ENCODE measurements around the gene YBX1. TPM values are rescaled to one million over a fixed set of nuclear protein-coding genes. Genes with fewer than 3 reads are reported as not detected.

The YBX1 gene
- total RNA-seq, 1 donor from 2014 or later, result 356 TPM

DNA sequence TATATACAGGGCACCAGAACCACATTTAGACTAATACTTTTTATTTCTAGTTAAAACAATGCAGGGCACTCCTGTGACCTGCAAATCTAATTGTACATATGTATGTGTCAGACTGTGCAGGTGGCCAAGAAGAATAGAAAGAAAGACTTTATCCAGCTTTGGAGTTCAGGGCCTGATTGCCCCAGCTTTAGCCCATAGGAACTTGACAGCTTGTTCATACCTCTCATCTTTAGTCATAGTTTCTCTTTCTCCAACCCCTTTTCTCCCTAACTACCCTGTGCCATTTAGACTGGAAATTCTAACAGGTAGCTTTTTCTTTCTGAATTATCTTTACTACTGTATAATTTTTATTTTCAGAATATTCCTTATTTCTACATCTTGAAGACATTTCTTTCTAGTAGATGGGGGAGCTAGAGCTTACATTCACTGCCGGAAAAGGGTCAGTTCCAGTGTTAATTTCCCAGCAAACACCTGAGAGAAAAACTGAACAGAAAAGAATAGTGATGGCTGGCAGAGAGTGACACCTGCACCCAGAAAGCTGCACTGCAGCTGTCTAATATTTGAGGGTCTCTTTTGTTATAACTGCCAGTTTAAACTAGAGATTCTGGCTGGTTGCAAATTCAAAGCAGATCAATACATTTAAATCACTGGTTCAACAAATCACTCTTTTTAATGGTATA is 8.4 kb downstream of the YBX1 start:
- TF ChIP-seq, protein P1, sequence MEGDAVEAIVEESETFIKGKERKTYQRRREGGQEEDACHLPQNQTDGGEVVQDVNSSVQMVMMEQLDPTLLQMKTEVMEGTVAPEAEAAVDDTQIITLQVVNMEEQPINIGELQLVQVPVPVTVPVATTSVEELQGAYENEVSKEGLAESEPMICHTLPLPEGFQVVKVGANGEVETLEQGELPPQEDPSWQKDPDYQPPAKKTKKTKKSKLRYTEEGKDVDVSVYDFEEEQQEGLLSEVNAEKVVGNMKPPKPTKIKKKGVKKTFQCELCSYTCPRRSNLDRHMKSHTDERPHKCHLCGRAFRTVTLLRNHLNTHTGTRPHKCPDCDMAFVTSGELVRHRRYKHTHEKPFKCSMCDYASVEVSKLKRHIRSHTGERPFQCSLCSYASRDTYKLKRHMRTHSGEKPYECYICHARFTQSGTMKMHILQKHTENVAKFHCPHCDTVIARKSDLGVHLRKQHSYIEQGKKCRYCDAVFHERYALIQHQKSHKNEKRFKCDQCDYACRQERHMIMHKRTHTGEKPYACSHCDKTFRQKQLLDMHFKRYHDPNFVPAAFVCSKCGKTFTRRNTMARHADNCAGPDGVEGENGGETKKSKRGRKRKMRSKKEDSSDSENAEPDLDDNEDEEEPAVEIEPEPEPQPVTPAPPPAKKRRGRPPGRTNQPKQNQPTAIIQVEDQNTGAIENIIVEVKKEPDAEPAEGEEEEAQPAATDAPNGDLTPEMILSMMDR (IDR thresholded peaks at IDR 0.05), result no peak
- intact Hi-C loops (cut with DNase I), result no loop called here
- DNase-seq (ENCODE audit: low spot score in 2 of 2), result no peak
- H3K27ac ChIP-seq, result no peak overlapping the region
- peaks cover 4 to 6% of the 10 kb centered on the region in 2 donors for H3K36me3 ChIP-seq
- no peaks in the 10 kb centered on the region for H3K27me3 ChIP-seq
- H3K4me3 ChIP-seq, result no peak overlapping the region
- peaks cover 0 to 28% of the 10 kb centered on the region in 2 donors for H3K4me1 ChIP-seq
- H3K9me3 ChIP-seq, result no peaks in the 10 kb centered on the region

DNA sequence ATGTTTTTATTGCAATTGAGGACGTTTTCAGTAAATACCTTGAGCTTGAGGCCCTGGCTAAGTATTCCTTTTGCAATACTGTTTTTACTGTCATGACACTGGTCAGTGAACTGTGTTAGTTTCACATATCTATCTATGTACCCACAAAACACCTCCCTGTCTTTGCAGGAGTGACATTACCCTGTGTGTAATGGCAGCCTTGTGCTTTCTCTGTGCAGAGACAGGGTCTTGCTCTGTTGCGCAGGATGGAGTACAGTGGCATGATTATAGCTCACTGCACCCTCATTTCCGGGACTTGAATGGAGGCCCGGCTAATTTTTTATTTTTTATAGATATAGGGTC is 8.9 kb downstream of the YBX1 start:
- intact Hi-C loops (cut with DNase I), result no loop called here
- peaks cover 0 to 25% of the 10 kb centered on the region in 2 donors for H3K4me1 ChIP-seq
- no peak overlapping the region for H3K27ac ChIP-seq
- DNase-seq (ENCODE audit: low spot score in 2 of 2), result no peak
- peaks cover 4 to 7% of the 10 kb centered on the region in 2 donors for H3K36me3 ChIP-seq
- TF ChIP-seq, protein P1 (IDR thresholded peaks at IDR 0.05), result no peak
- no peak overlapping the region for H3K4me3 ChIP-seq
- H3K9me3 ChIP-seq, result no peaks in the 10 kb centered on the region
- no peaks in the 10 kb centered on the region for H3K27me3 ChIP-seq

DNA sequence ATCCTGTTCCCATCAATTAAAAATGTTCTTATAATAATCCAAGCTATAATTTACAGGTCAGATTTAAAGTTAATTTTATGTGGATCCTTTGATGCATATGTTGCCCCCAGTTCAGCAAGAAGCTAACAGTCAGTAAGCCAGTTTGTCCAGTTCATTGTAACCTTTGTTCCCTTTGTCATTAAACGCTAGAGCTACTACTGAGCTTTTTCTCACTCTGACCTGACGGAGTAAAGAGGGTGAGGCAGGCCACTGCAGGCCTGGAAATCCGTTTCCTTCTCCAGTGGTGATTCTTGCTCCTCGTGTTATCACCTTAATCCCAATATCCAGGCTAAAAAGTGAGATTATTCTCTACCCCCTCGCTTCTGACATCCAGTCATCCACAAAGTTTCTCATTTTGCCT is 10.2 kb downstream of the YBX1 start:
- H3K36me3 ChIP-seq, result peaks cover 16 to 20% of the 10 kb centered on the region in 2 donors
- no peaks in the 10 kb centered on the region for H3K27me3 ChIP-seq
- H3K4me1 ChIP-seq, result peaks cover 0 to 13% of the 10 kb centered on the region in 2 donors
- H3K4me3 ChIP-seq, result no peak overlapping the region
- no peaks in the 10 kb centered on the region for H3K9me3 ChIP-seq
- TF ChIP-seq, protein P1 (IDR thresholded peaks at IDR 0.05), result no peak
- no peak for DNase-seq (ENCODE audit: low spot score in 2 of 2)
- H3K27ac ChIP-seq, result no peak overlapping the region
- intact Hi-C loops (cut with DNase I), result no loop called here

DNA sequence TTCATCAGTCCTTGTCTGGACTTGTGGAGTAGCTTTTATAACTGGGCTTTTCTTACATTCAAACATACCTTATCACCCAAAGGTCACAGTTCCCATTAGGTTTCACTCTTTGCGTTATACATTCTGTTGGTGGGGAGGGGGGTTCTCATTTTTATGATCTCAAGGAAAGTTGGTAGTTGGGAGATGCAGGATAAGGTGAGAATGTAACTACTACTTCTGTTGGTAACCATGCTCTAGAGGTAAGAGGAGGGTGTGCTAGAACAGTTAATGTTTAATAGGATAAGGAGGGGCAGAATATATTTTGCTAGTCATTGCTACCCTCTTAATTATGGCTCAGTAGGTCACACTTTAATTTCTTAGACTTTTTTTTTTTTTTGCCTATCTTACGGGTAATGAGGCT is 10.7 kb downstream of the YBX1 start:
- H3K27ac ChIP-seq, result no peak overlapping the region
- peaks cover 21 to 24% of the 10 kb centered on the region in 2 donors for H3K36me3 ChIP-seq
- no peak overlapping the region for H3K4me3 ChIP-seq
- intact Hi-C loops (cut with DNase I), result no loop called here
- peaks cover 0 to 10% of the 10 kb centered on the region in 2 donors for H3K4me1 ChIP-seq
- DNase-seq (ENCODE audit: low spot score in 2 of 2), result no peak
- TF ChIP-seq, protein P1 (IDR thresholded peaks at IDR 0.05), result no peak
- H3K9me3 ChIP-seq, result no peaks in the 10 kb centered on the region
- no peaks in the 10 kb centered on the region for H3K27me3 ChIP-seq

DNA sequence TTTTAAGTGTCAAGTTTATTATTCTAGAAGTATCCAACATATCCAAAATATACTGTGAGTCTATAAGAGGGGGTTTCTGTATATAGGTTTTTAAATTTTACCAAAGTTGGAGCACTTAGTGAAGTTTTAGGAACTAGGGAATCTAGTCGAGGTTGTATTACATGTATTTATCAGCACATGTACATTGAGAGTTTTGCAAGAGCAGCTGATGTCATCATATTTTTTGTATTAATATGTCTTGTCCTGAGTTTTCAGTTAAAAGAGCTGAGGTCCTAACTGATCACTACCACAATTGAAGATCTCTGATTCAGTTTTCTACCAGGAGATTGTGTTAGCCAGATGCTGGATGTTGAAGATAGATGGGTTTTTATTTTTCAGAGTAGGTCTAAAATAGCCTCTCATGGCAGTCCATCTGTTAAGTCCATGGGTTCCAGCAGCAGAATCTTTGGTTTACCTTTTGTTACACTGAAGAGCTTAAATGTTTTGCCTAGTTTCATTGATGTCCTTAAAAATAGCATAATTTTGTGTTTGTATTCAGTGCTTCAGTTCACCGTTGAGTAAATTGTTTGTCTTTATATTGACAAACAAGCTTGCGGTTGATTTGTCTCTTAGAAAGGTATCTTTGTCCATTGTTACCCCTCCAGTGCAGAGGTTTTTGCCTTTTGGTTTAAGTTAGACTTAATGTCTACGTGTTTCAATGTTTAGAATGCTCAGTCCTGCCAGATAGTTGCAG is 16.0 kb downstream of the YBX1 start:
- H3K4me1 ChIP-seq, result peaks cover 0 to under 1% of the 10 kb centered on the region in 2 donors
- no peaks in the 10 kb centered on the region for H3K9me3 ChIP-seq
- peaks cover 62 to 74% of the 10 kb centered on the region in 2 donors for H3K36me3 ChIP-seq
- no peak overlapping the region for H3K27ac ChIP-seq
- no peak for DNase-seq (ENCODE audit: low spot score in 2 of 2)
- no peaks in the 10 kb centered on the region for H3K27me3 ChIP-seq
- H3K4me3 ChIP-seq, result no peak overlapping the region
- TF ChIP-seq, protein P1 (IDR thresholded peaks at IDR 0.05), result no peak
- intact Hi-C loops (cut with DNase I), result no loop called here

All from ascending aorta (tissue), 2 donors.